Caco-2 (cell line): ENCODE results near the gene PRKCQ. TPM values are rescaled to one million over a fixed set of nuclear protein-coding genes. Genes with fewer than 3 reads are reported as not detected.

Source experiments
- BruUV-seq: library from RNA; stranded (reverse); fragments of 400-500 nt; replicated peaks from 2 replicates; lab custom pipeline; 2021; lab: Mats Ljungman, UMichigan
- CTCF ChIA-PET: fragments of 300-600 bp; sonication (Branson Sonifier 250); formaldehyde crosslinking; loops from one replicate; lab custom pipeline; 2022; ENCODE audit warnings: antibody characterized with exemption; lab: Charles Lee
- POLR2A ChIA-PET: fragments of 300-600 bp; sonication (Branson Sonifier 250); formaldehyde crosslinking; loops from one replicate; lab custom pipeline; 2022; ENCODE audit warnings: antibody characterized with exemption; lab: Charles Lee
- DNase-seq, 2 experiments: peaks; one replicate each; pipeline versions ENCODE4 v3.0.0 to v3.0.0-alpha.2; 2020 to 2022
- H3K27me3 ChIP-seq: replicated peaks from 2 replicates; pipeline ENCODE4 v1.6.0; 2011; ENCODE audit warnings: low read length; ENCODE audit not compliant: control insufficient read depth, insufficient read depth
- H3K36me3 ChIP-seq: 2 replicates; pipeline ENCODE4 v1.5.1; 2011; ENCODE audit warnings: low read length; ENCODE audit not compliant: control insufficient read depth, insufficient read depth
- H3K4me1 ChIP-seq: fragments of 250-450 bp; sonication (Bioruptor Pico); 2 replicates; pipeline ENCODE4 v1.5.1; 2020; ENCODE audit warnings: mild to moderate bottlenecking
- H3K4me3 ChIP-seq: 2 replicates; pipeline ENCODE4 v1.5.1; 2011; ENCODE audit warnings: low read depth, mild to moderate bottlenecking, control low read depth, low read length
- H3K9me3 ChIP-seq: fragments of 250-450 bp; sonication (Bioruptor Pico); 2 replicates; pipeline ENCODE4 v1.5.1; 2020; ENCODE audit warnings: mild to moderate bottlenecking, moderate library complexity
- H3K27ac Mint-ChIP-seq: one replicate; pipeline ENCODE4 v1.8.0; 2022; ENCODE audit warnings: mixed read lengths; ENCODE audit not compliant: unreplicated experiment
- H3K27me3 Mint-ChIP-seq: one replicate; pipeline ENCODE4 v1.8.0; 2022; ENCODE audit warnings: mixed read lengths; ENCODE audit not compliant: insufficient read depth, unreplicated experiment
- H3K36me3 Mint-ChIP-seq: one replicate; pipeline ENCODE4 v1.8.0; 2022; ENCODE audit warnings: mild to moderate bottlenecking, mixed read lengths; ENCODE audit not compliant: insufficient read depth, unreplicated experiment
- H3K4me1 Mint-ChIP-seq: one replicate; pipeline ENCODE4 v1.8.0; 2022; ENCODE audit warnings: low read depth, mixed read lengths; ENCODE audit not compliant: unreplicated experiment
- H3K4me3 Mint-ChIP-seq: one replicate; pipeline ENCODE4 v1.8.0; 2022; ENCODE audit warnings: mild to moderate bottlenecking, moderate library complexity, mixed read lengths; ENCODE audit not compliant: unreplicated experiment
- H3K9me3 Mint-ChIP-seq: one replicate; pipeline ENCODE4 v1.8.0; 2022; ENCODE audit warnings: mixed read lengths; ENCODE audit not compliant: unreplicated experiment
- CTCF ChIP-seq, 2 experiments: fragments of 200-600 bp in 1 of 2; IDR thresholded peaks; 1 replicate in 1 of 2; 2 replicates in 1 of 2; pipeline versions ENCODE4 v1.5.1 to v1.8.0; 2011 to 2022; ENCODE audit warnings: antibody characterized with exemption in 1 of 2, control low read depth in 1 of 2, inconsistent platforms in 1 of 2, low read depth in 1 of 2, low read length in 1 of 2, mild to moderate bottlenecking in 1 of 2, moderate library complexity in 1 of 2; ENCODE audit not compliant: insufficient read depth in 1 of 2, severe bottlenecking in 1 of 2, unreplicated experiment in 1 of 2
- intact Hi-C: fragments of 100-400 bp; cut with micrococcal nuclease; formaldehyde crosslinking; loops from one replicate; pipeline ENCODE4 v1.10.0; 2022; ENCODE audit not compliant: unreplicated experiment
- total RNA-seq: library from RNA; stranded (reverse); gene quantifications from 2 replicates; pipeline ENCODE4 v1.2.3, GENCODE V29; 2022

PRKCQ gene
- total RNA-seq, 1 experiment from 2014 or later: 2.4 TPM

GRCh38 chr10:6456067-6456466 lies 124.0 kb downstream of the PRKCQ start:
- H3K4me1 Mint-ChIP-seq: no peaks in the 10 kb centered on the region
- Histone ChIP-seq H3K4me3 (no peak overlapping the region), H3K36me3 (no peaks in the 10 kb centered on the region), H3K27me3 (no peaks in the 10 kb centered on the region), H3K9me3 (no peaks in the 10 kb centered on the region), H3K4me1 (no peaks in the 10 kb centered on the region)
- no peak for TF ChIP-seq CTCF (IDR thresholded peaks at IDR 0.05; ENCODE audit: insufficient read depth in 1 of 2, low read depth in 1 of 2, low read length in 1 of 2, severe bottlenecking in 1 of 2, unreplicated experiment in 1 of 2)
- BruUV-seq: no TSS peak
- DNase-seq: no peak
- peaks cover 8% of the 10 kb centered on the region for H3K9me3 Mint-ChIP-seq
- POLR2A ChIA-PET: no interaction called here
- H3K27me3 Mint-ChIP-seq: peaks cover 6% of the 10 kb centered on the region
- H3K36me3 Mint-ChIP-seq: no peaks in the 10 kb centered on the region
- CTCF ChIA-PET: no interaction called here
- no peak overlapping the region for H3K27ac Mint-ChIP-seq
- no peak overlapping the region for H3K4me3 Mint-ChIP-seq
- intact Hi-C loops: no loop called here

DNA sequence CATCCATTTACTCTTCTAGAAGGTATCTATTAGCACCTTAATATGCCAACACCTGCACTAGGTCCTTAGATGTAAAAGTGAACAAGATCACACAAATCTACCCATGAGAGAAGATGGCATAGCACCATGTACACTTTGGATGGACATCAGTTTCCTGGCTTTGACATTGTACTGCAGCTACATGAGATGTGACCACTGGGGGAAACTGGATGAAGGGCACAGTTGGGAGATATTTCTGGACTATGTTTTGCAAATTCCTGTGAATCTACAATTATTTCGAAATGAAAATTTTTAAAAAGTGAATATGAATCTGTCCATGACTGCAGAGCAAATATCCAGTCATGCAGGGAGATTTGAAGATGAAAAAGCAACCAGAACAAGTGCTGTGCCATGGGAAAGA lies 124.5 kb downstream of the PRKCQ start:
- TF ChIP-seq CTCF (IDR thresholded peaks at IDR 0.05; ENCODE audit: insufficient read depth in 1 of 2, low read depth in 1 of 2, low read length in 1 of 2, severe bottlenecking in 1 of 2, unreplicated experiment in 1 of 2): no peak
- H3K4me1 Mint-ChIP-seq: no peaks in the 10 kb centered on the region
- peaks cover 5% of the 10 kb centered on the region for H3K27me3 Mint-ChIP-seq
- intact Hi-C loops: no loop called here
- DNase-seq: no peak
- Histone ChIP-seq H3K4me3 (no peak overlapping the region), H3K36me3 (no peaks in the 10 kb centered on the region), H3K9me3 (no peaks in the 10 kb centered on the region), H3K4me1 (no peaks in the 10 kb centered on the region), H3K27me3 (no peaks in the 10 kb centered on the region)
- no peaks in the 10 kb centered on the region for H3K36me3 Mint-ChIP-seq
- CTCF ChIA-PET: no interaction called here
- no peak overlapping the region for H3K27ac Mint-ChIP-seq
- POLR2A ChIA-PET: no interaction called here
- BruUV-seq: no TSS peak
- peaks cover 3% of the 10 kb centered on the region for H3K9me3 Mint-ChIP-seq
- H3K4me3 Mint-ChIP-seq: no peak overlapping the region

DNA sequence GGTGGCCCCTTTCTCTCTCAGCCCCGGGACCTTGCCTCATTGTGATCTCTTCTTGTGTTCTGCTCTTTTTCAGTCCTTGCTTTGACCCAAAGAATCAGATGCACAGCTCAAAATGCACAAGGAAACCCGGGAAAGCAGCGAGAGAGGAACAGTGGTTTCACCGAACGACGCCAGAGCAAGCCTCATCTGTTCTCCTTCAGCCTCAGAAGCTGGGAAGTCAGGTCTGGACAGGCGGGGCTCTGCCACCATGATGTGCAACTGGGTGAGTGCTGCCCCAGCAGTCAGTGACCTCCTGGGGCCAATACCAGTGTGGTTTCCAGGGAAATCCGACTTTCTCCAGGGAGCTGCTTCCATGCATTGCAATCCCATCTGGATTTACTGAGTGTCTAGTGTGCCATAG lies 133.4 kb downstream of the PRKCQ start:
- peaks cover 14% of the 10 kb centered on the region for H3K27me3 Mint-ChIP-seq

More for the DNA sequence above, 133.4 kb downstream of the PRKCQ start:
- Mint-ChIP-seq H3K36me3 (no peaks in the 10 kb centered on the region), H3K4me1 (no peaks in the 10 kb centered on the region), H3K27ac (no peak overlapping the region), H3K4me3 (no peak overlapping the region), H3K9me3 (no peaks in the 10 kb centered on the region)
- Histone ChIP-seq H3K9me3 (no peaks in the 10 kb centered on the region), H3K36me3 (no peaks in the 10 kb centered on the region), H3K4me1 (no peaks in the 10 kb centered on the region), H3K4me3 (no peak overlapping the region), H3K27me3 (no peaks in the 10 kb centered on the region; the same call in 1 of the 2 replicates)
- ChIA-PET POLR2A (no interaction called here), CTCF (interaction anchor here (0.7 kb wide), 1 partner anchor 15 kb away, joined by 5 read pairs; no protein-coding TSS in a partner anchor)
- no TSS peak for BruUV-seq
- DNase-seq: no peak
- intact Hi-C loops: loop anchor here (5.0 kb wide), 1 partner anchor 221 kb away; no protein-coding TSS in a partner anchor
- no peak for TF ChIP-seq CTCF (IDR thresholded peaks at IDR 0.05; ENCODE audit: insufficient read depth in 1 of 2, low read depth in 1 of 2, low read length in 1 of 2, severe bottlenecking in 1 of 2, unreplicated experiment in 1 of 2)
